GM23338 (cell line): ENCODE data around the gene TMEM106C. TPM values are rescaled to one million over a fixed set of nuclear protein-coding genes. Genes with fewer than 3 reads are reported as not detected.

Source experiments
- ATAC-seq: fragments of 200-7000 bp; cut with Tn5 transposase; 3 replicates; pipeline ENCODE4 v1.9.1; 2020
- DNase-seq: peaks from one replicate; pipeline ENCODE4 v3.0.0-alpha.2; 2015; ENCODE audit warnings: low spot score
- H2AFZ ChIP-seq: fragments of 200-600 bp; sonication (generic); 2 replicates; pipeline ENCODE4 v1.8.0; 2016; ENCODE audit warnings: antibody characterized with exemption, mild to moderate bottlenecking, moderate library complexity
- H3F3A ChIP-seq: fragments of 200-600 bp; sonication (generic); replicated peaks from 2 replicates; pipeline ENCODE4 v1.8.0; 2017; ENCODE audit warnings: antibody characterized with exemption, mixed run types, low read depth
- H3K27ac ChIP-seq: fragments of 200-600 bp; sonication (generic); 2 replicates; pipeline ENCODE4 v1.6.1; 2016; ENCODE audit warnings: low read depth
- H3K27me3 ChIP-seq: fragments of 200-600 bp; sonication (generic); 2 replicates; pipeline ENCODE4 v1.8.0; 2016; ENCODE audit warnings: mild to moderate bottlenecking, mixed run types, moderate library complexity; ENCODE audit not compliant: insufficient read depth
- H3K36me3 ChIP-seq: fragments of 200-600 bp; sonication (generic); 2 replicates; pipeline ENCODE4 v1.8.0; 2016; ENCODE audit warnings: mild to moderate bottlenecking; ENCODE audit not compliant: insufficient read depth
- H3K4me1 ChIP-seq: fragments of 200-600 bp; sonication (generic); 2 replicates; pipeline ENCODE4 v1.8.0; 2016; ENCODE audit warnings: mild to moderate bottlenecking, moderate library complexity; ENCODE audit not compliant: insufficient read depth
- H3K4me2 ChIP-seq: fragments of 200-600 bp; sonication (generic); 2 replicates; pipeline ENCODE4 v1.7.1; 2017; ENCODE audit warnings: mixed run types
- H3K4me3 ChIP-seq: fragments of 200-600 bp; sonication (generic); 2 replicates; pipeline ENCODE4 v1.6.1; 2016; ENCODE audit warnings: mixed run types
- H3K79me2 ChIP-seq: fragments of 200-600 bp; sonication (generic); replicated peaks from 2 replicates; pipeline ENCODE4 v1.8.0; 2017; ENCODE audit warnings: mild to moderate bottlenecking; ENCODE audit not compliant: insufficient read depth
- H3K9me2 ChIP-seq: fragments of 200-600 bp; sonication (generic); 2 replicates; pipeline ENCODE4 v1.8.0; 2017; ENCODE audit not compliant: insufficient read depth
- H4K20me1 ChIP-seq: fragments of 200-600 bp; sonication (generic); replicated peaks from 2 replicates; pipeline ENCODE4 v1.8.0; 2017; ENCODE audit warnings: mild to moderate bottlenecking; ENCODE audit not compliant: insufficient read depth
- H3K27ac Mint-ChIP-seq: 2 replicates; pipeline ENCODE4 v1.8.0; 2020; ENCODE audit warnings: inconsistent platforms, mild to moderate bottlenecking, moderate library complexity, mixed read lengths
- H3K27me3 Mint-ChIP-seq: 3 replicates; pipeline ENCODE4 v1.8.0; 2022; ENCODE audit warnings: low read depth, mild to moderate bottlenecking, moderate library complexity, mixed read lengths, inconsistent platforms; ENCODE audit not compliant: insufficient read depth, poor library complexity
- H3K36me3 Mint-ChIP-seq: 3 replicates; pipeline ENCODE4 v1.8.0; 2021; ENCODE audit warnings: low read depth, mild to moderate bottlenecking, inconsistent platforms, moderate library complexity, mixed read lengths
- H3K4me1 Mint-ChIP-seq: 3 replicates; pipeline ENCODE4 v1.8.0; 2020; ENCODE audit warnings: mild to moderate bottlenecking, inconsistent platforms, mixed read lengths
- H3K4me3 Mint-ChIP-seq: 3 replicates; pipeline ENCODE4 v1.8.0; 2021; ENCODE audit warnings: moderate library complexity, mild to moderate bottlenecking, inconsistent platforms, mixed read lengths
- H3K9me3 Mint-ChIP-seq: 3 replicates; pipeline ENCODE4 v1.8.0; 2020; ENCODE audit warnings: moderate library complexity, mild to moderate bottlenecking, inconsistent platforms, mixed read lengths
- CREB1 ChIP-seq: fragments of 250-450 bp; sonication (Bioruptor Pico); IDR thresholded peaks from 2 replicates; pipeline ENCODE4 v1.5.0; 2020; ENCODE audit warnings: low read depth, mild to moderate bottlenecking, moderate library complexity
- EZH2 ChIP-seq: fragments of 200-600 bp; sonication (generic); IDR thresholded peaks from one replicate; pipeline ENCODE4 v1.8.0; 2017; ENCODE audit warnings: antibody characterized with exemption, mild to moderate bottlenecking, low read depth; ENCODE audit not compliant: unreplicated experiment
- EZH2phosphoT487 ChIP-seq: fragments of 200-600 bp; sonication (generic); IDR thresholded peaks from one replicate; pipeline ENCODE4 v1.8.1; 2018; ENCODE audit warnings: antibody characterized with exemption; ENCODE audit not compliant: unreplicated experiment
- JUNB ChIP-seq: IDR thresholded peaks from one replicate; pipeline ENCODE4 v1.6.1; 2016; ENCODE audit warnings: antibody characterized with exemption; ENCODE audit not compliant: unreplicated experiment
- NANOG ChIP-seq: IDR thresholded peaks from 2 replicates; pipeline ENCODE4 v1.6.1; 2016; ENCODE audit warnings: antibody characterized with exemption, borderline replicate concordance
- POLR2AphosphoS5 ChIP-seq: IDR thresholded peaks from 2 replicates; pipeline ENCODE4 v1.6.1; 2016; ENCODE audit warnings: antibody characterized with exemption, low read depth
- STAT1 ChIP-seq: IDR thresholded peaks from one replicate; pipeline ENCODE4 v1.6.1; 2016; ENCODE audit warnings: antibody characterized with exemption; ENCODE audit not compliant: unreplicated experiment
- ZNF114 ChIP-seq: fragments of 250-450 bp; sonication (Bioruptor Pico); IDR thresholded peaks from 2 replicates; pipeline ENCODE4 v1.5.0; 2020; ENCODE audit warnings: mild to moderate bottlenecking, moderate library complexity
- ZNF331 ChIP-seq: fragments of 250-450 bp; sonication (Bioruptor Pico); IDR thresholded peaks from 2 replicates; pipeline ENCODE4 v1.5.0; 2020; ENCODE audit warnings: low read depth, mild to moderate bottlenecking, moderate library complexity
- polyA plus RNA-seq: library from polyadenylated mRNA; unstranded; fragments of >200 nt; fragmentation: Nextera tagmentation; extraction: Ambion mirVana; gene quantifications from 2 replicates; pipeline ENCODE4 v1.2.1, GENCODE V29; 2016
- total RNA-seq: library from RNA; depleted of rRNA; stranded (reverse); fragments of >200 nt; shearing (Covaris generic); gene quantifications from 2 replicates; pipeline ENCODE4 v1.2.3, GENCODE V29; 2014
- TF ChIP-seq, protein P1 (sequence below): fragments of 250-450 bp; sonication (Bioruptor Pico); IDR thresholded peaks from 2 replicates; pipeline ENCODE4 v1.5.0; 2020; ENCODE audit warnings: mild to moderate bottlenecking, moderate library complexity
- TF ChIP-seq, protein P2 (sequence below), 2 experiments: fragments of 200-600 bp in 1 of 2; sonication (generic) in 1 of 2; conservative IDR thresholded peaks; 2 replicates each; pipeline versions ENCODE4 v1.5.1 to v1.6.1; 2016 to 2017; ENCODE audit warnings: antibody characterized with exemption in 2 of 2, low read depth in 2 of 2, mild to moderate bottlenecking in 2 of 2, moderate library complexity in 1 of 2
- TF ChIP-seq, protein P3 (sequence below): IDR thresholded peaks from one replicate; pipeline ENCODE4 v1.6.1; 2018; ENCODE audit warnings: antibody characterized with exemption; ENCODE audit not compliant: unreplicated experiment
- TF ChIP-seq, protein P4 (sequence below): IDR thresholded peaks from 2 replicates; pipeline ENCODE4 v1.6.1; 2016; ENCODE audit warnings: antibody characterized with exemption

The TMEM106C gene
- total and polyA plus RNA-seq, 2 experiments from 2014 or later: 43.5 to 83.7 TPM

DNA sequence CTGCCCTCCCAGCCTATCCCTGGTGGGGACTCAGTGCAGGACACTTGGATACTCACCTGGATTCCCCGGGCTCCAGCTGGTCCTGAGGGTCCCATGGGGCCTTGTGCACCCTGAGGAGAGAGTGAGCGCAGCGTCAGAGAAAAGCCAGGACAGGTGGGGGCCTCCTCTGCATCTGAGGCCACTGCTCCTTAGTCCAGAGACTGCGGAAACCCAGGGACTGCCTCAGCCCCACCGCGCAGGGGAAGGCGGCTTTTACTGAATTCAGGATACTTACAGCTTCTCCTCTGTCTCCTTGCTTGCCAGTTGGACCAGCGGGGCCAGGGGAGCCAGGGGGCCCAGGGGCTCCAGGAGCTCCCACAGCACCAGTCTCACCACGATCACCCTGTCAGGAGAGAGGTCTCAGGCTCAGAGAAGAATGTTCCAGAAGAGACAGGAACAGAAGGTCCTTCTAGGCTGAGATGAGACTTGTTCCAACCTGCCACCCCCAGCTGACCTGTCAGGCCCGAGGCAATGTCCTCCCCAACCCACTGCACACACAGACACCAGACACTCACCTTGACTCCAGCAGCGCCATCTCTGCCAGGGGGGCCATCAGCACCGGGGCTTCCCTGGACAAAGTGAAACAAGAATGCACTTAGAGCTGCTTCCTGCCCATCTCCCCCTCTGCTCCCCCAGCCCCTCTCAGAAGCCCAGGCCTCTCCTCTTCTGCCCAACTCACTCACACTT is 13.8 kb downstream of the TMEM106C start:
- H3K36me3 Mint-ChIP-seq: no peaks in the 10 kb centered on the region
- no peaks in the 10 kb centered on the region for H3K79me2 ChIP-seq
- H3K27me3 Mint-ChIP-seq: peaks cover 22% of the 10 kb centered on the region
- no peak overlapping the region for H3K4me3 ChIP-seq
- no peak overlapping the region for H3K4me2 ChIP-seq
- no peak overlapping the region for H3K4me3 Mint-ChIP-seq
- no peak overlapping the region for H3K27ac ChIP-seq
- no peaks in the 10 kb centered on the region for H3K9me3 Mint-ChIP-seq
- no peaks in the 10 kb centered on the region for H3K9me2 ChIP-seq
- no peak for ATAC-seq
- H3K27ac Mint-ChIP-seq: no peak overlapping the region
- H3K4me1 ChIP-seq: no peaks in the 10 kb centered on the region
- no peak for DNase-seq
- no peaks in the 10 kb centered on the region for H4K20me1 ChIP-seq
- no peaks in the 10 kb centered on the region for H3F3A ChIP-seq
- 0 out of 3 replicates have a peak, but pooled peaks cover 6% of the 10 kb centered on the region for H3K4me1 Mint-ChIP-seq
- TF ChIP-seq, protein P1, sequence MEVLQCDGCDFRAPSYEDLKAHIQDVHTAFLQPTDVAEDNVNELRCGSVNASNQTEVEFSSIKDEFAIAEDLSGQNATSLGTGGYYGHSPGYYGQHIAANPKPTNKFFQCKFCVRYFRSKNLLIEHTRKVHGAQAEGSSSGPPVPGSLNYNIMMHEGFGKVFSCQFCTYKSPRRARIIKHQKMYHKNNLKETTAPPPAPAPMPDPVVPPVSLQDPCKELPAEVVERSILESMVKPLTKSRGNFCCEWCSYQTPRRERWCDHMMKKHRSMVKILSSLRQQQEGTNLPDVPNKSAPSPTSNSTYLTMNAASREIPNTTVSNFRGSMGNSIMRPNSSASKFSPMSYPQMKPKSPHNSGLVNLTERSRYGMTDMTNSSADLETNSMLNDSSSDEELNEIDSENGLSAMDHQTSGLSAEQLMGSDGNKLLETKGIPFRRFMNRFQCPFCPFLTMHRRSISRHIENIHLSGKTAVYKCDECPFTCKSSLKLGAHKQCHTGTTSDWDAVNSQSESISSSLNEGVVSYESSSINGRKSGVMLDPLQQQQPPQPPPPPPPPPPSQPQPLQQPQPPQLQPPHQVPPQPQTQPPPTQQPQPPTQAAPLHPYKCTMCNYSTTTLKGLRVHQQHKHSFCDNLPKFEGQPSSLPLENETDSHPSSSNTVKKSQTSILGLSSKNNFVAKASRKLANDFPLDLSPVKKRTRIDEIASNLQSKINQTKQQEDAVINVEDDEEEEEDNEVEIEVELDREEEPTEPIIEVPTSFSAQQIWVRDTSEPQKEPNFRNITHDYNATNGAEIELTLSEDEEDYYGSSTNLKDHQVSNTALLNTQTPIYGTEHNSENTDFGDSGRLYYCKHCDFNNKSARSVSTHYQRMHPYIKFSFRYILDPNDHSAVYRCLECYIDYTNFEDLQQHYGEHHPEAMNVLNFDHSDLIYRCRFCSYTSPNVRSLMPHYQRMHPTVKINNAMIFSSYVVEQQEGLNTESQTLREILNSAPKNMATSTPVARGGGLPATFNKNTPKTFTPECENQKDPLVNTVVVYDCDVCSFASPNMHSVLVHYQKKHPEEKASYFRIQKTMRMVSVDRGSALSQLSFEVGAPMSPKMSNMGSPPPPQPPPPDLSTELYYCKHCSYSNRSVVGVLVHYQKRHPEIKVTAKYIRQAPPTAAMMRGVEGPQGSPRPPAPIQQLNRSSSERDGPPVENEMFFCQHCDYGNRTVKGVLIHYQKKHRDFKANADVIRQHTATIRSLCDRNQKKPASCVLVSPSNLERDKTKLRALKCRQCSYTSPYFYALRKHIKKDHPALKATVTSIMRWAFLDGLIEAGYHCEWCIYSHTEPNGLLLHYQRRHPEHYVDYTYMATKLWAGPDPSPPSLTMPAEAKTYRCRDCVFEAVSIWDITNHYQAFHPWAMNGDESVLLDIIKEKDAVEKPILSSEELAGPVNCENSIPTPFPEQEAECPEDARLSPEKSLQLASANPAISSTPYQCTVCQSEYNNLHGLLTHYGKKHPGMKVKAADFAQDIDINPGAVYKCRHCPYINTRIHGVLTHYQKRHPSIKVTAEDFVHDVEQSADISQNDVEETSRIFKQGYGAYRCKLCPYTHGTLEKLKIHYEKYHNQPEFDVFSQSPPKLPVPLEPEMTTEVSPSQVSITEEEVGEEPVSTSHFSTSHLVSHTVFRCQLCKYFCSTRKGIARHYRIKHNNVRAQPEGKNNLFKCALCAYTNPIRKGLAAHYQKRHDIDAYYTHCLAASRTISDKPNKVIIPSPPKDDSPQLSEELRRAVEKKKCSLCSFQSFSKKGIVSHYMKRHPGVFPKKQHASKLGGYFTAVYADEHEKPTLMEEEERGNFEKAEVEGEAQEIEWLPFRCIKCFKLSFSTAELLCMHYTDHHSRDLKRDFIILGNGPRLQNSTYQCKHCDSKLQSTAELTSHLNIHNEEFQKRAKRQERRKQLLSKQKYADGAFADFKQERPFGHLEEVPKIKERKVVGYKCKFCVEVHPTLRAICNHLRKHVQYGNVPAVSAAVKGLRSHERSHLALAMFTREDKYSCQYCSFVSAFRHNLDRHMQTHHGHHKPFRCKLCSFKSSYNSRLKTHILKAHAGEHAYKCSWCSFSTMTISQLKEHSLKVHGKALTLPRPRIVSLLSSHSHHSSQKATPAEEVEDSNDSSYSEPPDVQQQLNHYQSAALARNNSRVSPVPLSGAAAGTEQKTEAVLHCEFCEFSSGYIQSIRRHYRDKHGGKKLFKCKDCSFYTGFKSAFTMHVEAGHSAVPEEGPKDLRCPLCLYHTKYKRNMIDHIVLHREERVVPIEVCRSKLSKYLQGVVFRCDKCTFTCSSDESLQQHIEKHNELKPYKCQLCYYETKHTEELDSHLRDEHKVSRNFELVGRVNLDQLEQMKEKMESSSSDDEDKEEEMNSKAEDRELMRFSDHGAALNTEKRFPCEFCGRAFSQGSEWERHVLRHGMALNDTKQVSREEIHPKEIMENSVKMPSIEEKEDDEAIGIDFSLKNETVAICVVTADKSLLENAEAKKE (CRISPR knock-in tag): no peak
- TF ChIP-seq CREB1 (CRISPR knock-in tag) (no peak), ZNF331 (CRISPR knock-in tag) (no peak), NANOG (no peak), ZNF114 (CRISPR knock-in tag) (no peak), POLR2AphosphoS5 (no peak), EZH2 (no peak), EZH2phosphoT487 (no peak), STAT1 (no peak), JUNB (no peak)
- TF ChIP-seq, protein P2, sequence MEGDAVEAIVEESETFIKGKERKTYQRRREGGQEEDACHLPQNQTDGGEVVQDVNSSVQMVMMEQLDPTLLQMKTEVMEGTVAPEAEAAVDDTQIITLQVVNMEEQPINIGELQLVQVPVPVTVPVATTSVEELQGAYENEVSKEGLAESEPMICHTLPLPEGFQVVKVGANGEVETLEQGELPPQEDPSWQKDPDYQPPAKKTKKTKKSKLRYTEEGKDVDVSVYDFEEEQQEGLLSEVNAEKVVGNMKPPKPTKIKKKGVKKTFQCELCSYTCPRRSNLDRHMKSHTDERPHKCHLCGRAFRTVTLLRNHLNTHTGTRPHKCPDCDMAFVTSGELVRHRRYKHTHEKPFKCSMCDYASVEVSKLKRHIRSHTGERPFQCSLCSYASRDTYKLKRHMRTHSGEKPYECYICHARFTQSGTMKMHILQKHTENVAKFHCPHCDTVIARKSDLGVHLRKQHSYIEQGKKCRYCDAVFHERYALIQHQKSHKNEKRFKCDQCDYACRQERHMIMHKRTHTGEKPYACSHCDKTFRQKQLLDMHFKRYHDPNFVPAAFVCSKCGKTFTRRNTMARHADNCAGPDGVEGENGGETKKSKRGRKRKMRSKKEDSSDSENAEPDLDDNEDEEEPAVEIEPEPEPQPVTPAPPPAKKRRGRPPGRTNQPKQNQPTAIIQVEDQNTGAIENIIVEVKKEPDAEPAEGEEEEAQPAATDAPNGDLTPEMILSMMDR (conservative IDR thresholded peaks at IDR 0.05; ENCODE audit: low read depth in 2 of 2): no peak
- TF ChIP-seq, protein P3, sequence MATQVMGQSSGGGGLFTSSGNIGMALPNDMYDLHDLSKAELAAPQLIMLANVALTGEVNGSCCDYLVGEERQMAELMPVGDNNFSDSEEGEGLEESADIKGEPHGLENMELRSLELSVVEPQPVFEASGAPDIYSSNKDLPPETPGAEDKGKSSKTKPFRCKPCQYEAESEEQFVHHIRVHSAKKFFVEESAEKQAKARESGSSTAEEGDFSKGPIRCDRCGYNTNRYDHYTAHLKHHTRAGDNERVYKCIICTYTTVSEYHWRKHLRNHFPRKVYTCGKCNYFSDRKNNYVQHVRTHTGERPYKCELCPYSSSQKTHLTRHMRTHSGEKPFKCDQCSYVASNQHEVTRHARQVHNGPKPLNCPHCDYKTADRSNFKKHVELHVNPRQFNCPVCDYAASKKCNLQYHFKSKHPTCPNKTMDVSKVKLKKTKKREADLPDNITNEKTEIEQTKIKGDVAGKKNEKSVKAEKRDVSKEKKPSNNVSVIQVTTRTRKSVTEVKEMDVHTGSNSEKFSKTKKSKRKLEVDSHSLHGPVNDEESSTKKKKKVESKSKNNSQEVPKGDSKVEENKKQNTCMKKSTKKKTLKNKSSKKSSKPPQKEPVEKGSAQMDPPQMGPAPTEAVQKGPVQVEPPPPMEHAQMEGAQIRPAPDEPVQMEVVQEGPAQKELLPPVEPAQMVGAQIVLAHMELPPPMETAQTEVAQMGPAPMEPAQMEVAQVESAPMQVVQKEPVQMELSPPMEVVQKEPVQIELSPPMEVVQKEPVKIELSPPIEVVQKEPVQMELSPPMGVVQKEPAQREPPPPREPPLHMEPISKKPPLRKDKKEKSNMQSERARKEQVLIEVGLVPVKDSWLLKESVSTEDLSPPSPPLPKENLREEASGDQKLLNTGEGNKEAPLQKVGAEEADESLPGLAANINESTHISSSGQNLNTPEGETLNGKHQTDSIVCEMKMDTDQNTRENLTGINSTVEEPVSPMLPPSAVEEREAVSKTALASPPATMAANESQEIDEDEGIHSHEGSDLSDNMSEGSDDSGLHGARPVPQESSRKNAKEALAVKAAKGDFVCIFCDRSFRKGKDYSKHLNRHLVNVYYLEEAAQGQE: no peak
- TF ChIP-seq, protein P4, sequence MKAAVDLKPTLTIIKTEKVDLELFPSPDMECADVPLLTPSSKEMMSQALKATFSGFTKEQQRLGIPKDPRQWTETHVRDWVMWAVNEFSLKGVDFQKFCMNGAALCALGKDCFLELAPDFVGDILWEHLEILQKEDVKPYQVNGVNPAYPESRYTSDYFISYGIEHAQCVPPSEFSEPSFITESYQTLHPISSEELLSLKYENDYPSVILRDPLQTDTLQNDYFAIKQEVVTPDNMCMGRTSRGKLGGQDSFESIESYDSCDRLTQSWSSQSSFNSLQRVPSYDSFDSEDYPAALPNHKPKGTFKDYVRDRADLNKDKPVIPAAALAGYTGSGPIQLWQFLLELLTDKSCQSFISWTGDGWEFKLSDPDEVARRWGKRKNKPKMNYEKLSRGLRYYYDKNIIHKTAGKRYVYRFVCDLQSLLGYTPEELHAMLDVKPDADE: no peak
- H3K36me3 ChIP-seq: no peaks in the 10 kb centered on the region
- H3K27me3 ChIP-seq: no peaks in the 10 kb centered on the region
- H2AFZ ChIP-seq: no peak overlapping the region
